GM06990 (cell line): ENCODE data around the gene ADAMTS13.

Source experiments
- DNase-seq: peaks from one replicate; pipeline ENCODE4 v3.0.0-alpha.2; 2011; ENCODE audit not compliant: insufficient read length; ENCODE audit errors: extremely low read depth
- H3K27me3 ChIP-seq: replicated peaks from 2 replicates; pipeline ENCODE4 v1.6.0; 2011; ENCODE audit warnings: low read length; ENCODE audit not compliant: control insufficient read depth, insufficient read depth
- H3K36me3 ChIP-seq: 2 replicates; pipeline ENCODE4 v1.5.1; 2011; ENCODE audit warnings: low read length; ENCODE audit not compliant: control insufficient read depth, insufficient read depth
- H3K4me3 ChIP-seq: replicated peaks from 2 replicates; pipeline ENCODE4 v1.5.1; 2011; ENCODE audit warnings: low read depth, mild to moderate bottlenecking, control low read depth, low read length
- TF ChIP-seq, protein P1 (sequence below): IDR thresholded peaks from 2 replicates; pipeline ENCODE4 v1.5.1; 2011; ENCODE audit warnings: low read length, control low read depth, mild to moderate bottlenecking, inconsistent platforms; ENCODE audit not compliant: insufficient read depth, poor library complexity, severe bottlenecking

The ADAMTS13 gene

DNA sequence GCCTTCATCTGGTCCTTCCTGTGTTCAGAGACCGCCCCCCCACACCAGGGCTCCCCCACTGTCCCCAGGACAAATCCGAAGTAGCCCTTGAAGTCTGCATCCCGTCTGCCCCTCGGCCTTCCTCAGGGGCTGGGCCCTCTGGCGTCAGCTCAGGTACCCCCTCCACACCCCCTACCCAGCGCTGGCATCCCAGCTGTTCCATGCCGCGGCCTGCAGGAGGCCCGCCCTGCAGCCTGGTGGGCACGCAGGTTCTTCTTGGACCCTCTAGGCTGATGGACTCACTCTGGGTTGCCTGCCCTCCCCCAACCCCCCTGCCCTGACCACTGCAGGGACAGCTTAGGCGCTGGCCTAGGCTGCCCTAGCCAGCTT lies 50.1 kb downstream of the ADAMTS13 start:
- peaks cover 45% of the 10 kb centered on the region for H3K36me3 ChIP-seq
- no peak overlapping the region for H3K4me3 ChIP-seq
- H3K27me3 ChIP-seq: no peaks in the 10 kb centered on the region
- TF ChIP-seq, protein P1, sequence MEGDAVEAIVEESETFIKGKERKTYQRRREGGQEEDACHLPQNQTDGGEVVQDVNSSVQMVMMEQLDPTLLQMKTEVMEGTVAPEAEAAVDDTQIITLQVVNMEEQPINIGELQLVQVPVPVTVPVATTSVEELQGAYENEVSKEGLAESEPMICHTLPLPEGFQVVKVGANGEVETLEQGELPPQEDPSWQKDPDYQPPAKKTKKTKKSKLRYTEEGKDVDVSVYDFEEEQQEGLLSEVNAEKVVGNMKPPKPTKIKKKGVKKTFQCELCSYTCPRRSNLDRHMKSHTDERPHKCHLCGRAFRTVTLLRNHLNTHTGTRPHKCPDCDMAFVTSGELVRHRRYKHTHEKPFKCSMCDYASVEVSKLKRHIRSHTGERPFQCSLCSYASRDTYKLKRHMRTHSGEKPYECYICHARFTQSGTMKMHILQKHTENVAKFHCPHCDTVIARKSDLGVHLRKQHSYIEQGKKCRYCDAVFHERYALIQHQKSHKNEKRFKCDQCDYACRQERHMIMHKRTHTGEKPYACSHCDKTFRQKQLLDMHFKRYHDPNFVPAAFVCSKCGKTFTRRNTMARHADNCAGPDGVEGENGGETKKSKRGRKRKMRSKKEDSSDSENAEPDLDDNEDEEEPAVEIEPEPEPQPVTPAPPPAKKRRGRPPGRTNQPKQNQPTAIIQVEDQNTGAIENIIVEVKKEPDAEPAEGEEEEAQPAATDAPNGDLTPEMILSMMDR: no peak
- no peak for DNase-seq

DNA sequence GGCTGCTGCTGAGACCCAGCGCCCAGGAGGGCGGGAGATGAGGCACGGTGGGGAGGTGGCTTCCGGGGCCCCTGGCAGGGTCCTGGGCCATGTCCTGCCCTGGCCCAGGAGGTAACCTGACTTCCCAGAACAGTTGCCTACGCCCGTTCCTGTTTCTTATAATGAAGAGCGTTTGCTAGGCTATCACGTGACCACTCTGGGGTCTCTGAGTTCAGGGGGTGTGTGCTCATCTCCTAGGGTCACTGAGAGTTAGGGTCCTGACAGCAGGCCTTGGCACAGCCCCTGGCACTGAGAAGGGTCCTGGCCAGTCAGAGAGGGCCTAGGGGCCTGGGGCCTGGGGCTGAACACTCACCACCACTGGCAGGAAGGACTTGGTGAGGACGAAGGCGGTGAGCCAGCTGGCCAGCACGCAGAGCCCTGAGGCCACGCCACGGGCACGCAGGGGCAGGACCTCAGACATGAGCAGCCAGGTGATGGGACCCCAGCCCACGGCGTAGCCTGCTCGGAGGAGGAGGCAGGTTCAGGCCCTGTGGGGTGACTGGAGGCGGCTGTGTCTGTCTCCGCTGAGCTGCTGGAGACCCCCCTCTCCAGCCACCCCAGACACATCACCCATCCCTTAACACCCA lies 50.7 kb downstream of the ADAMTS13 start:
- TF ChIP-seq, protein P1: no peak
- Histone ChIP-seq H3K27me3 (no peaks in the 10 kb centered on the region), H3K36me3 (peaks cover 45% of the 10 kb centered on the region), H3K4me3 (no peak overlapping the region)
- DNase-seq: no peak

DNA sequence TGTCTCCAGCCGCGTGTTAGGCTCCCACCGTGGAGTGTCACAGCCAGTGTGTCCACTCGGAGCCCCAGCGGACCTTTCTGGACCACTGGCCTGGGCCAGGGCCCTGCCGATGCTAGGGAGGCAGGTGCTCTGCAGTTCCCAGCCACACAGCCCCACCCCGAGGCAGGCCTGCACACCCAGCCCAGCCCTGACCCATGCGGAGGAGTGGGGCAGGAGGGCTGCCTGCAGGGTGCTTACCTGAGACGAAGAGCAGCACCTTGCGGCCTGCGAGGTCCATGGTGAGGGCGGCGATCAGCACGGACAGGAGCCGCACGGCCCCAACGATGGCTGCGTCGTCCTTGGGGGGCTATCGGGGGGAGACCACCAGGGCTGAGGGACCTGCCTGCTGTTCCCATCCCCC lies 51.6 kb downstream of the ADAMTS13 start:
- Histone ChIP-seq H3K36me3 (peaks cover 45% of the 10 kb centered on the region), H3K4me3 (no peak overlapping the region), H3K27me3 (no peaks in the 10 kb centered on the region)
- DNase-seq: no peak
- TF ChIP-seq, protein P1: no peak

DNA sequence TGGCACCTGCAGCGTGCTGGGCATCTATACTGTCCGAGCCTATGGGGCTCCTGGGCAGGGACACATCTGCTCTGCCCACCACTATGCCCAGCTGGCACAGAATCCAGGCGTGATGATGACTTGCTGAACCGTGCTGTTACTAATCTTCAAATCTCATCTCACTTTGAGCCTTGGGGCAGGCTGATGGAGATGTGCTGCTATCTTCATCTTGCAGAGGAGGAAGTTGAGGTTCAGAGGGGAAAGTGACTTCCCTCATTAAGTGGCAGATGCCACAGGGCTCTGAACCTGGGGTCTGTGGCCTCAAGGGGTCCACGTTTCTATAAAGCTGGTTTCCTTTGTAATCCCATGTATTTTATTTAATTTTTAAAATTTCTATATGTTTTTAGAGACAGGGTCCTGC lies 52.0 kb downstream of the ADAMTS13 start:
- DNase-seq: no peak
- Histone ChIP-seq H3K4me3 (no peak overlapping the region), H3K27me3 (no peaks in the 10 kb centered on the region), H3K36me3 (peaks cover 45% of the 10 kb centered on the region)
- TF ChIP-seq, protein P1: no peak

DNA sequence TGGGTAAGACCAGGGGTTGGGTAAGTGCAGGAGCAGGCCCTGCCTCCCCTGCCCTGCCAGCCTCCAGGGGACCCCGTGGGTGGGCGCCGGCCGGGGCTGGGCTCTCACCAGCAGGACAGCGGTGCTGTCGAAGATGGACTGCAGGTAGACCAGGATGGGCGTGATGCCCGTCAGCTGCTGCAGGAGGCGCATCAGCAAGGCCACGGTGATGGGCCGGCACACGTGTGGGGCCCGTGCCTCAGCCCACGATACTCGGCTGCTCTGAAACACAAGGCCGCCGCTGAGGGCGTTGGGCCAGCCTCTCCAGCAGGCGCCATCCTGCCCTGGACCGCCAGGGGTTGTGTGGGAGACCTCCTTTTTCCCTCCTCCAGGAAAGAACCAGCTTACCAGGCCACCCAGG lies 52.7 kb downstream of the ADAMTS13 start:
- Histone ChIP-seq H3K36me3 (peaks cover 45% of the 10 kb centered on the region), H3K4me3 (no peak overlapping the region), H3K27me3 (no peaks in the 10 kb centered on the region)
- TF ChIP-seq, protein P1: no peak
- DNase-seq: no peak

DNA sequence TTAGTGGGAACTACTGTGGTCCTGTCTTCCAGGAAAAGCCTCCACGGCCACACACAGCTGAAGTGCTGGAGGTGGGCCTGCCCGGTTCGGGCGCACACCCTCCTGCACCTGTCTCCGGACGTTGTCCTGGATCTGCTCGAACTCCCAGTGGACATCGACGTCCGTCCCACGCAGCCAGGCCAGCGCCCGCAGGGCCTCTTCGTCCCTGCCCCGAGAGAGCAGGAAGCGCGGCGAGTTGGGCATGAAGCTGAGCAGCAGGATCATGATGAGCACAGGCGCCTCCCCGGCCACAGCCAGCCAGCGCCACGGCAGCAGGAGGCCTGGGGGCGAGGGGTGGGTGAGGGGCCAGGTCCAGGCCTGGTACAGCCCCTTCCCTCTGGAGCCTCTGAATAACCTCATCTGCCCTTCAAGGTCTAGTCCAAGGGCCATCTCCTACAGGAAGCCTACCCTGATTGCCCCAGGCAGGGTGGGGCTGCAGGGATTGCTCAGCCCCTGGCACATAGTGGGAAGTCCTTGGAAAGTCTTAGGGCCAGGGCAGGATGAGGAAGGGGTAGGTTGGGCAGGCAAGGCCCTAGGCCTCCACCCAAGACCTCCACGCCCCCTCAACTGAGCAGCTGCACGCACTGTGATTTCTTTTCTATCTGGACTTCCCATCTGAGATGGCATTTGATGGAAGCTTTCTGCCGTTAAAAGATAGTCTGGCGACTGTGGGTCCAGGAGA lies 53.3 kb downstream of the ADAMTS13 start:
- Histone ChIP-seq H3K4me3 (no peak overlapping the region), H3K27me3 (no peaks in the 10 kb centered on the region), H3K36me3 (peaks cover 45% of the 10 kb centered on the region)
- no peak for DNase-seq
- TF ChIP-seq, protein P1: no peak
